Activated T-helper 1 cell treated with anti-CD3 and anti-CD28 coated beads, Interleukin-12 subunit alpha, Interleukin-12 subunit beta, Interleukin-2, Interleukin-4 antibody, amounts not matched to agents 30 ng/mL and 10 ng/mL and 1 ng/mL, durations not matched to agents 14 hours and 24 hours and 36 hours (primary cell): ENCODE results near the gene KLF16. TPM values are rescaled to one million over a fixed set of nuclear protein-coding genes. Genes with fewer than 3 reads are reported as not detected.

ENCODE experiments used
- DNase-seq: peaks from one replicate; pipeline ENCODE4 v3.0.0; 2021; ENCODE audit warnings: low spot score
- H3K27ac Mint-ChIP-seq: one replicate; pipeline ENCODE4 v1.8.0; 2021; ENCODE audit warnings: mild to moderate bottlenecking, mixed read lengths
- H3K27me3 Mint-ChIP-seq: one replicate; pipeline ENCODE4 v1.8.0; 2022; ENCODE audit warnings: mild to moderate bottlenecking, moderate library complexity, mixed read lengths; ENCODE audit not compliant: insufficient read depth
- H3K36me3 Mint-ChIP-seq: one replicate; pipeline ENCODE4 v1.8.0; 2021; ENCODE audit warnings: low read depth, mixed read lengths
- H3K4me1 Mint-ChIP-seq: one replicate; pipeline ENCODE4 v1.8.0; 2021; ENCODE audit warnings: low read depth, mixed read lengths
- H3K4me3 Mint-ChIP-seq: one replicate; pipeline ENCODE4 v1.8.0; 2021; ENCODE audit warnings: mild to moderate bottlenecking, moderate library complexity, mixed read lengths
- H3K9me3 Mint-ChIP-seq: one replicate; pipeline ENCODE4 v1.8.0; 2021; ENCODE audit warnings: mixed read lengths
- intact Hi-C: fragments of 100-400 bp; cut with micrococcal nuclease; formaldehyde crosslinking; loops from one replicate; pipeline ENCODE4 v1.15.1; 2024
- total RNA-seq: library from RNA; stranded (reverse); gene quantifications from 2 replicates; pipeline ENCODE4 v1.2.3, GENCODE V29; 2022

KLF16 gene
- total RNA-seq, 1 donor from 2014 or later: 39.1 TPM

- Mint-ChIP-seq H3K4me1 (peaks cover 14% of the 10 kb centered on the region), H3K27ac (no peak overlapping the region), H3K4me3 (no peak overlapping the region), H3K27me3 (no peaks in the 10 kb centered on the region), H3K36me3 (peaks cover under 1% of the 10 kb centered on the region), H3K9me3 (no peaks in the 10 kb centered on the region)
- DNase-seq: no peak
- intact Hi-C loops: no loop called here
Measured at GRCh38 chr19:1807695-1808394, 55.5 kb downstream of the KLF16 start.

GRCh38 chr19:1807030-1807694 lies 56.2 kb downstream of the KLF16 start:
- peaks cover 9% of the 10 kb centered on the region for H3K4me1 Mint-ChIP-seq
- no peaks in the 10 kb centered on the region for H3K9me3 Mint-ChIP-seq
- H3K27ac Mint-ChIP-seq: no peak overlapping the region
- DNase-seq: no peak
- no peak overlapping the region for H3K4me3 Mint-ChIP-seq
- intact Hi-C loops: no loop called here
- H3K27me3 Mint-ChIP-seq: no peaks in the 10 kb centered on the region
- H3K36me3 Mint-ChIP-seq: peaks cover 3% of the 10 kb centered on the region

- Mint-ChIP-seq H3K9me3 (no peaks in the 10 kb centered on the region), H3K4me3 (no peak overlapping the region), H3K27ac (no peak overlapping the region), H3K4me1 (peaks cover 5% of the 10 kb centered on the region), H3K36me3 (peaks cover 3% of the 10 kb centered on the region), H3K27me3 (no peaks in the 10 kb centered on the region)
- intact Hi-C loops: no loop called here
- DNase-seq: no peak
Measured at GRCh38 chr19:1806184-1807029, 57.0 kb downstream of the KLF16 start.

- DNase-seq: no peak
- H3K4me1 Mint-ChIP-seq: no peaks in the 10 kb centered on the region
- intact Hi-C loops: no loop called here
- H3K27ac Mint-ChIP-seq: no peak overlapping the region
- peaks cover 3% of the 10 kb centered on the region for H3K36me3 Mint-ChIP-seq
- H3K9me3 Mint-ChIP-seq: no peaks in the 10 kb centered on the region
- H3K27me3 Mint-ChIP-seq: no peaks in the 10 kb centered on the region
- H3K4me3 Mint-ChIP-seq: no peak overlapping the region
Measured at GRCh38 chr19:1805401-1806183, 57.8 kb downstream of the KLF16 start.

GRCh38 chr19:1804858-1805257 lies 58.5 kb downstream of the KLF16 start:
- Mint-ChIP-seq H3K36me3 (peaks cover 7% of the 10 kb centered on the region), H3K27me3 (no peaks in the 10 kb centered on the region), H3K4me3 (no peak overlapping the region), H3K27ac (no peak overlapping the region), H3K4me1 (no peaks in the 10 kb centered on the region), H3K9me3 (no peaks in the 10 kb centered on the region)
- intact Hi-C loops: no loop called here
- no peak for DNase-seq

Other genes with a start within 250 kb of the KLF16 start
- 163 and 172 TPM in 2 replicates for gene TCF3, start 211.0 kb downstream of the KLF16 start, total RNA-seq
- not detected in 2 replicates for gene ONECUT3, start 110.1 kb downstream of the KLF16 start, total RNA-seq
- 4.1 and 5.0 TPM in 2 replicates for gene ATP8B3, start 51.3 kb downstream of the KLF16 start, total RNA-seq
- 64.5 and 70.5 TPM in 2 replicates for gene REXO1, start 15.1 kb downstream of the KLF16 start, total RNA-seq
- 115 TPM in 2 replicates for gene ABHD17A, start 21.9 kb upstream of the KLF16 start, total RNA-seq
- gene ADAT3, start 41.8 kb upstream of the KLF16 start, total RNA-seq: 8.4 and 9.6 TPM in 2 replicates
- gene SCAMP4, start 41.8 kb upstream of the KLF16 start, total RNA-seq: 38.0 and 41.5 TPM in 2 replicates
- 95.2 and 101 TPM in 2 replicates for gene CSNK1G2, start 77.6 kb upstream of the KLF16 start, total RNA-seq
- 27.5 and 27.7 TPM in 2 replicates for gene BTBD2, start 152.1 kb upstream of the KLF16 start, total RNA-seq
- gene MKNK2, start 187.7 kb upstream of the KLF16 start, total RNA-seq: 150 and 166 TPM in 2 replicates
- 161 and 167 TPM in 2 replicates for gene MOB3A, start 232.7 kb upstream of the KLF16 start, total RNA-seq
- gene IZUMO4, start 233.3 kb upstream of the KLF16 start, total RNA-seq: 6.7 and 7.1 TPM in 2 replicates